Measurements from ENCODE around the gene AHDC1.

AHDC1 gene

DNA sequence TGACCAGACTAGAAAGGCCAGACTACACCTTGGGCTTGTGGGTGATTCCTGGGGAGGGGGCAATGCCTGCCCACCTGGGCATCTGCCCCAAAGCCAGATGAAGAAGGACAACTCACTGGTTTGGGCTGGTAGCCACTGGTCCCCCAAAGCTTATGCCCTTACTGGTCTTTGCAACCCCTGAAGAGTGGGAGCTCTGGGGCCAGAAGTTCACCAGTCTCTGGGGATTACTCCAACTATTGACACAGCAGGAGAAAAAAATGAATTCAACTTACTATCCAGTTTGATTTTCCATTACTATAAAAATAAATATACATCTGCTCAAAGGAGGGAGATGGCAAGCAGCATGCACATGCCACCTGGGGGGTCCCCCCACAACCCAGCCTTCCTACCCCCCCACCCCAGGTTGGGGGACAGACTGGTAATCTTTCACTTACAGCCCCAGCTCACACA, 2.6 kb downstream of the AHDC1 start:
- peak in 1 of 10 donors; percentile 56 for DNase-seq
- intact Hi-C loops (cut with DNase I), result loop anchor here (5.0 kb wide), 2 partner anchors 184 to 369 kb away; partner anchors contain the start of gene WDTC1

DNA sequence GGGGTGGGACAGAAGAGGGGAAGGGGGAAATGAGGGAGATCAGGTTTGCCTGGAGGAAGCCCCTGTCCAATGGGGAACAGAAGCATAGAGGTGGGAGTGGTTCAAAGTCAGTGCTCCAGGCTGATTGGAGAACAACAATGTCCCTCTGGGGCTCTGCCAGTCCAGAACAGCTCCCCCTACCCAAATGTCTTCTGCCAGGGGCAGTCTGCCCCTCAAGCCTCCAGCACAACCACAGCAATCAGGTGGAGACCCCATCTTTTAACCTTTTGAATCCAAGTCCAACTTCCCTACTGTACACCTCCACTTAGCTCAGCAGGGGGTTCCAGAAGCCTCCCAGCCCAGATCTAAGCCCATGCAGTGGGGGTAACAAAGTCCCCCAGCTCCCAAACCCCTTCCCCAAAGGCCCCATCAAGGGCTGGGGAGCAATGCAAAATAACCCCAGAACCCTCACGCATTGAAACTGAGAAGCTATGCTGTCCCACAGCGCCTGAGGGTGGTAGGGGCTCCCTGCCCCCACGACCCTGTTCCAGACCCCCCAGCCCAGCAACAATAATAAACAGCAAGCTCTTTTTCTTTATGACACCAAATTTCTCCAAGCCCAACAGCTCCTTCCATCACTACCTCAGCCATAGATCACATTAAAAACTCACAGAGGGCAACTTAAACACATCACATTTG, 3.3 kb downstream of the AHDC1 start:
- DNase-seq, result peak in 1 of 10 donors; percentile 4
- intact Hi-C loops (cut with DNase I), result loop anchor here (5.0 kb wide), 2 partner anchors 183 to 368 kb away; partner anchors contain the start of gene WDTC1

DNA sequence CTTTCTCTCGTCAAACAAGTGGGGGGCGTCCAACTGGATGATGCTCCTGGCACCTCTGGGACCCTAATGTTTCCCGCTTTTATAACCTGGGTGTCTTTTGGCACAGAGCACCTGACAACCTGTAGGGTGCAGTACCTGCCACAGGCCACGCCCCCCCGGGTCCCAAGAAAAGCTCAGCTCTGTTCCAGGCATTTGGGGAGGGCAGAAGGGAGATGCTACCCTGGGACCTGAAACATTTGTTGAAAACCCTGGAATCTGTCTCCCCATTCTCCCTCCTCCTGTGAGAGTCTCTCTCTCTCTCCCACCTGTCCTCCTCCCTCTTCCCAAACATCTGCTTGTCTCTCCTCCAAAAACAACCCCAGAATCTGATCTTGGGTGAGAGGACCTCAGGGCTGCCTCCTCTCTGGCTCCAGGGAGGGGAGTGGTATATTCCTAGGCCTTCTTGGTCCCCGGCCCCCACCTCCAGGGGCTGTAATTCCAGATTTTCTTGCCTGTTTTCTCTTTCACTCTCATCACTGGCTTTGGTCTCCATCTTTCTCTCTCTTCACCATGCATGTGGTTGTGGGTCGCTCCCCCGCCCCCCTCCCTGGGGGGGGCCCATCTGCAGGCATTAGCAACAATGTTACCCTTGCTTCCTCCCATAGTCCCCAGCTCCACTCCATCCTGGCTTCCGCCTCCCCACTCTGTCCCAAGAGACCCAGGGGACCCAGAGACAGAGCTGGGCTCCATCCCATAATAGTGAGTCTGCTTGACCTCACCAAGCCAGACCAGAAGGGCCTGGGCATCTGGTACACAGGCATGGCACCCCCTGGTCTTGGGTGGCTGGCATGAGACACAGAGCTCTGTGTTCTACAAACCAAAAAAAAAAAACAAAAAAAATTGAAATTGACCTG, 4.1 kb downstream of the AHDC1 start:
- intact Hi-C loops (cut with DNase I), result loop anchor here (5.0 kb wide), 2 partner anchors 183 to 368 kb away; partner anchors contain the start of gene WDTC1
- DNase-seq, result peak in 1 of 10 donors; percentile 69

DNA sequence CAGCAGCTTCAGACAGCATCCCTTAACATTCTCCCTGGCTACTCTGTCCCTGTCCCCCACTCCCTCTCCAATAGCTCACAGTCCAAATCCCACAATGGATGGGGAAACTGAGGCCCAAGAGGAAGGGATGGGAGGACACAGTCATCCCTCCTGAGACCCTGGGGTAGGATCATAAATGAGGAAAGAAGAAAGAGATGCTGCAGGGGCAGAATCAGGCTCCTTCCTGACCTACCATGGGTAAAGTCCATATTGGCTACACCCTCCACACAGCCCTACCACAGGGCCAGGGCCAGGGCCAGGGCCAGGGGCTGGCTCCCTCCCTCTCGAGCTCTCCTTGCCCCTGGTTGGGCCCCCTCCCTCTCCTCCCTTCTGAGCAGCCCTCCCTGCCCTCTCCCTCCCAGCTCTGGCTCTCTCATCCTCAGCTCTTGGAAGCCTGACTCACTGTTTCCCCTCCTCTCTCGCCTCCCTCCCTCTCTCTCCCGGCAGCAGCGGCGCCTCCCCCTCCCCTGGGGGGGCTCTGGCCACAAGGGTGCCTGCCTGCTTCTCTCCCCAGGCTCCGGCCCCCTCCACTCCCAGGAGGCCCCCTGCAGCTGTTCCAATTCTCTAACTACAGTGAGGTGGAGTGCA, 4.9 kb downstream of the AHDC1 start:
- intact Hi-C loops (cut with DNase I), result no loop called here
- peak in 3 of 10 donors; percentile 28 to 92 (median 45) for DNase-seq

DNA sequence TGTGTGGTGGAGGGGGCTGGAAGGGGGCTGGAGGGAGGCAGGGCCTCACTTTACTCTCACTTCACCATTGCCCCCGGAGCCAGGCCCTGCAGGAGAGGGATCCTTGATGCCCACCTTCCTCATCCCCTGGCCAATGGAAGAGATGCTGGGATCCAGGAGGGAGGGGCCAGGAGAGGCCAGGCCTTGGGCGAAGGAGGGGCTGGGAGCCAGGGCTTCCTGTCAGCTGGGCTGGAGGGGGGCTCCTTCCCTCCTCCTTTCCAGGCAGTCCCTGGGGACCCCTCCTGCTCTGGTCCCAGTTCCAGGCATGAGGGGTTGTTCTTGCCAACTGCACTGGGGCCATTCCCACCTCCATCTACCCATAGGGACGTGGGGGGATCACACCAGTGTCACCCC, 5.7 kb downstream of the AHDC1 start:
- DNase-seq, result peak in 1 of 10 donors; percentile 79
- intact Hi-C loops (cut with DNase I), result no loop called here

DNA sequence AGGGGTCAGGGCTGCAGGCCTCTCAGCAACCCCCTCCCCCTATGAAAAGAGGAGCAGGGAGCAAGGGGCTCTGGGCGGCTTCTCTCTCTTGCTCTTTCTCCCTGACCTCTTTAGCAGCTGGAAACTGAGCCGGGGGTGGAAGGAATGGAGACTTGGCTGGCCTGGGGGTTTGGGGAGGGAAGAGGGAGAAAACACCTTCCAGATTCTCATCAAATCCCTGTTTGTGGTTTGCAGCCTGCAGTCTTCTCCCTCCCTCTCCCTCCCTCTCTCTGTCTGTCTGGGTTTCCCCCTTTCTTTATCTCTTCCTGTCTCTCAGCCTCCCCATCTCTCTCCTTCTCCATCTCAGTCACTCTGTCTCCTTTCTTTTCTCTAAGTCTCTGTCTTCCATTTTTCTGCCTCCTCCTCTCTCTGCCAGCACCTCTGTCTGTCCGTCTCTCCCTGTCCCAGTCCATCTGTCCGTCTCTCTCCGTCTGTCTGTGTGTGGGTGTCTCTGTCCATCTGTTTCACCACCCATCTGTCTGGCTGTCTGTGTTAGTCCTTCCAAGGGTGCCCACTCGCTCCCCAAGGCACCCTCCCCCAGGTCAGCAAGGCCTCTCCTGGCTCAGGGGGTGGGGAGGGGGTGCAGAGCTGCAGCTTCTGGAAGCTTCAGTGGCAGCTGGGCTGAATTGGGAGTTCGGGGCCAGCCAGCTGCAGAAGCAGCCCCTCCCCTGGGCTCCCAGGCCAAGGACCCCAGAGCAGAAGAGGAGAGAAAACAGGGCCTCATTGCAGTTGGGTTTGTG, 6.2 kb downstream of the AHDC1 start:
- DNase-seq, result no peak
- intact Hi-C loops (cut with DNase I), result no loop called here

DNA sequence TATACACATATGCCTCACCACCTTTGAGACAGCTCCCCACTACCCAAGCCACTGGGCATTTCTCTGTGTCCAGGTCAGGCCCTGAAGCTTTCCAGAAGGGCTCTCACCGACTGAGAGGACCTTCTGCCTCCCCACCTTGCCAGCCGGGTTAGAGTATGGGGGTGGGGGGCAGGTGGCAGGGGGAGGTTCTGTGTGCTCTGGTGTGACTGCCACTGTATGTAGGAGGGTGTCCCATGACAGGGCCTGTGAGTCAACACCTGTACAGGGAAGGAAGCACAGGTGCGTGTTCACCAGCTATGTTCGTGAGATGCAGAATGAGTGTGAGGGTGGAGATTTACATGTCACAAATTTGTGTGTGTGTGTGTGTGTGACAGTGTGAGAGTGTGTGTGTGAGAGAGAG, 7.0 kb downstream of the AHDC1 start:
- intact Hi-C loops (cut with DNase I), result no loop called here
- no peak for DNase-seq

DNA sequence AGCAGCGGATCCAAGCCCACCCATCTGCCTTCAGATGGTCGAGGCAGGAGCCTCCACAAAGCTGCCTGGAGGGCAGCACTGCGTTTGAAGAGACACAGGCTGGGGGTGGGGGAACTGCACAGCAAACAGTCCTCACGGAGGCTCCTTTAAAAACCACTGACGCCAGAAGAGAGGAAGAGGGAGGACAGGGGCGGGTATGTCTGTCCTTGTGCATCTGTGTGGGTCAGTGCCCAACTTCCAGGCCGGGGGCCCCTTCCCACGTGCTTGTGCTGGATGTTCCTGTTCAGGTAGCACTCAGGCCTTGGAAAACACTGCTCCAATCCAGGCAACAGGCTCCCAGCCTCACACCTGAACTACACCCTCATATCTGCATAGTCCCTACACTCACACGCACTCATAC, 7.7 kb downstream of the AHDC1 start:
- intact Hi-C loops (cut with DNase I), result no loop called here
- DNase-seq, result no peak

DNA sequence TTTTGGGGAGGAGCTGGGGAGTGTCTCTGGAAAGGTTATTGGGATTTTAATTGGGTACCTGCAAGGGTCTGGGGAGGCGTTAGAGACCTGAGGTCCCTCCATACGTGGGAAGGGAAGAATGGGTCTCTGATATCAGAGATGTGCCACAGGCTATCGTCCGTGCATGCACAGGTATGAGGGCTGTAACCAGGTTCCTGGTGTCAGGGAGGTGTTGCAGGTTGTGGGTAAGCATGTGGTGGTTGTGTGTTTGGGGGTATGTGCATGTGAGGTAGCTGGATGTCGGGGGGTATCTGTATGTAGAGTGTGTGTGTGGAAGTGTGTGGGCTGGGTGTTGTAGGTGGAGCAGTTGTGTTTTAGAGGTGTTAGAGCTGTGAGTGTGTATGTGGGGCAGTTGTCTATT, 8.3 kb downstream of the AHDC1 start:
- no peak for DNase-seq
- intact Hi-C loops (cut with DNase I), result no loop called here

DNA sequence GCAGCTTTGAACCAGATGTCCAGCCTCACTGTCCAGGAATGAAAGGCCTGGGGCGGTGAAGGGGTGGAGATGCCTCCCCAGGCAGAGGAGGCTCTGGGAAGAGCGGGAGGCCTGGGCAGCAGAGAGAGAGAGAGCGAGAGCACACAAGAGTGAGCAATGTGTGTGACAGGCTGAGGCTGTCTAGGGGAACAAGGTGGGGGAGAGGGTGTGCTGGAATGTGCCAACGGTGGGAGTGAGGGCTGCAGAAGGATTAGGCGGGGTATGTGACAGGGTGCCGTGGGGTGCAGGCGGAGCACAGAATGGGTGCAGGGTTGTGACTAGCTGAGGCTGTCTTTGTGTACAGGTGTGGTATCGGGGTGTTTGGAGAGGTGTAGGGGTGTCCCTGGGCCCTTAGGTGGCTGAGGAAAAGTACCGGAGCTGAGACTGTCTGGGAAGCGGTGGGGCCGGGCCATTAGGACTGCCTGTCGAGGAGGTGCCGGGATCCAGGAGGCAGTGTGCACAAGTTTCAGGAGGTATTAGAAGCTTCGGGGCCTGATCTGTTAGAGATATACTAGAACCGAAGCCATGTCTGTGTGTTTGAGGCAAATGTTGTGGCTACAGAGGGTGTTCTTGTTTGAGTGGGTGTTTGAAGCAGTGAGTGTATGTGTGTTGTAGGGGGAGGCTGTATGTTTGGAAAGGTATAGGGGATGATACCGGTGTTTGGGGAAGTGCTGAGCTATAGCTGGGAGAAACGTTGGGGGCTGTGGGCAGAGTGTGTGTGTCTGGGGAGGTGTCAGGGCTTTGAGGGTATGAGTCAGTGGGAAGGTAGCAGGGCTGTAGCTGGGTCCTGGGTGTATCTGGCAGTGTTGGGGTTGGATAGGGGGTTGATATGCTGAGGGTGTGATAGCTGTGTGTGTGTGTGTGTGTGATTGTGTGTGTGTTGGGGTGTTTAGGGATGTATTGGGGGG, 9.1 kb downstream of the AHDC1 start:
- intact Hi-C loops (cut with DNase I), result no loop called here
- no peak for DNase-seq

DNA sequence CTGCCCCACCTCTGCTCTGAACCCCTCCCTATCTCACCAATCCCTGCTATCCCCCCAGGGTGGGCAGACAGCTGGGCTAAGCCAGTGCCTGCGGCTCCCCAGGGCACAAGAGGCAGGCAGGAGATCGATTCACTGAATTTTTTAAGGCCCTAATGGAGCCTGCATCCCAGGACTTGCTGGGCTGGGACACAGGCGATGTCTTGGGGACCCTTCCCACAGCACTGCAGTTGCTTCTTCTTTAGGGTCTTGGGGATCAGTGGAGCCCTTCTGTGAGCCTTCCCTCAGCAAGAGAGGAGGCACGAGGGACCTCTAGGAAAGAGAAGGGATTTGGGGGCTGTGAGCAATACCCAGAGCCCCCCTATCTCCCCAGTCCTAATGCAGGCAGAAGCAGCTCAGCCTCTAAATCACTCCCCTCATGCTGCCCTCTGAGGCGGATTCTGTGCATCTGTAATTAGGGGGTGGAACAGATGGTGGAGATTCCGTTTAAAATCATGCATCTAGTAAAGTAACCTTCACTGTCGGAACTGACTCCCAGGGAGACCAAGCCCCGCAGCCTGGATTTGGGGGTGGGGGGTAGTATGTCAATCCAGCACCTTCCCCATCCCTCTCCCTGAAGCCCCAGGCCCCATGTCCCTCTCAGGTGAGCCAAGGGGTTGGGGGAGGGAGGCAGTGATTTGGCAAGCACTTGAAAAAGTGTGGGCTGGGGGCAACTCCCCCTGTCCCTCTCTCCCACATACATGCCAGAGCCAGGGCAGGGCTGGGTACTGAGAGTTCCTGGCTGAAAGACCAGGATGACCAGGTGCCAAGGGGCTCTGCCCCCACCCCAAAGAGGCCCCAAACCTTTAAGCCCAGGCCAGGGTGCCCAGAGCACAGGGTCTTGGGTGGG, 10.0 kb downstream of the AHDC1 start:
- DNase-seq, result no peak
- intact Hi-C loops (cut with DNase I), result no loop called here

DNA sequence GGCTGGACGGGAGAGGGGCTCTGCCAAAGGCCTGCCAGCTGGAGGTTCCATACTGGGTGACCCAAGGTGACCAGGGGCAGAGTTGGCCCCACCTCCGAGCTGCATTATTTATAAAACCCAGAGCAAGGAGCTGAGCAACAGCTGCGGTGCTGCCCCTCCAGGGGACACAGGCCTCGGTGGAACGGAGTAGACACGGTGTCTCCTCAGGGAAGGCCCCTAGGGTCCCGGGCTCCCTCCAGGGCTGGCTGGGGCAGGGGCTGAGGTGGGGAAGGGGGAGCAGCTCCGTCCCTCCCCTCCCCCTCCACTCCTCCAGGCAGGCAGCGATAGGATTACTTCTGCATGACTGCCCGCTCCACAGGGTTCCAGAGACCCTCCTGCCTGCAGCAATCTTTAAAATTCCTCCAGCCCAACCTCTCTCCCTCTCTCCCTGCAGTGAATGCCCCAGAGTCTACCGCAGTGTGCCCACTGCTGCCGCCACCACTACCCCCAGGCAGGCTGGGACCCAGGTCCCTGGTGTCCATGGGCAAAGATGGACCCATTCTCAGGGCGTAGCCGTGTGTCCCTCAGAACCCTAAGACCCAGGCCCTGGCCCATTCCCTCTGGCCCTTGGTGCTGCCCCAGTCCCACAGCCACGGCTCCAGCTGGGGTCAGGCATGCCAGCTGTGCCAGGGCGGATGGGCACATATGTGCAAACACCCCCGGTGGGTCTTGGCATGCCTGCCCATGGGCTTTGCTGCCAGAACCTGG, 10.8 kb downstream of the AHDC1 start:
- intact Hi-C loops (cut with DNase I), result no loop called here
- DNase-seq, result peak in 1 of 10 donors; percentile 81

DNA sequence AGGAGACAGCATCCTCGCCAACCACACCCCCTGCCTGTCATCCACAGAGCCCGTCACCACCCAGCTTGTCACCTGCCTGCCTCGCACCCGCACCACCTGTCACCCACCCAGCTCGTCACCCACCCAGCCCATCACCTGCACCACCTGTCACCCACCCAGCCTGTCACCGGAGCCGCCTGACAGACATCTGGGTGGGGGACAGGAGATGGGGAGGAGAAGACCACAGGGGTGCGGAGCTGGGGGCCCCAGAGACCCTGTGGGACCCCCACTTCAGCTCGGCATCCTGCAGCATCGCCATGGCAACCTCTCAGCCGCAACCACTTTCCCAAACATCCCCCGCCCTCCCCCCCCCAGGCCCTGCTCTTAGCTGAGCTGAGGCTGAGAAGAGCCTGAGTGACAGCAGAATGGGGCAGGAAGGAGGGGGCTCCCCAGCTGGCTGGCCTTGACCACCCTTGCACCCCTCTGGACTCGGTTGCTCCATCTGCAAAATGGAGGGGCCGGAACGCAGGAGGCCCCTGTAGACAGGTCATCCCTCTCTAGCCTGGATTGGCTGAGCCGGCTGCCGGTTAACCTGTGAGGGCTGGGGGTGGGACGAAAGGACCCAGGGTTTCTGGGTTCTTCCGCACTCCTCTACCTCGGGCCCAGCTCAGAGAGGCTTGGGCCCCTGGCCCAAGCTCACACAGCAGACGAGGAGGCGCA, 11.6 kb downstream of the AHDC1 start:
- no peak for DNase-seq
- intact Hi-C loops (cut with DNase I), result no loop called here

DNA sequence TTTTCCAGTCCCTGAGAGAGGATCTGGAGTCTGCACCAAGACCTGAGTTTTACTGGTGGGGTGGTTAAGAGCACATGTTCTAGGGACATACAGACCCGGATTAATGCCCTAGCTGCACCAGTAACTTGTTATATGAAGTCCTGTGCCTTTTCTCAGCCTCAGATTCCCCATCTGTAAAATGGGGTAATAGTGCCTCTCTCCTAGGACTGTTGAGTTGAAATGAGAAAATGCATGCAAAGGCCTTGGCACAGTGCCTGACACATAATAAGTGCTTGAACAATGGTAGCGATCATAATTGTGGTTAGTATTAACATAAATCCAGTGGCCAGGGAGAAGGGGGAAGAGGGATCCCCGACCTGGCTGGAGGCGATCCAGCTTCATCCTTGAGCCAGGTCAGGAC, 12.3 kb downstream of the AHDC1 start:
- intact Hi-C loops (cut with DNase I), result no loop called here
- DNase-seq, result no peak

DNA sequence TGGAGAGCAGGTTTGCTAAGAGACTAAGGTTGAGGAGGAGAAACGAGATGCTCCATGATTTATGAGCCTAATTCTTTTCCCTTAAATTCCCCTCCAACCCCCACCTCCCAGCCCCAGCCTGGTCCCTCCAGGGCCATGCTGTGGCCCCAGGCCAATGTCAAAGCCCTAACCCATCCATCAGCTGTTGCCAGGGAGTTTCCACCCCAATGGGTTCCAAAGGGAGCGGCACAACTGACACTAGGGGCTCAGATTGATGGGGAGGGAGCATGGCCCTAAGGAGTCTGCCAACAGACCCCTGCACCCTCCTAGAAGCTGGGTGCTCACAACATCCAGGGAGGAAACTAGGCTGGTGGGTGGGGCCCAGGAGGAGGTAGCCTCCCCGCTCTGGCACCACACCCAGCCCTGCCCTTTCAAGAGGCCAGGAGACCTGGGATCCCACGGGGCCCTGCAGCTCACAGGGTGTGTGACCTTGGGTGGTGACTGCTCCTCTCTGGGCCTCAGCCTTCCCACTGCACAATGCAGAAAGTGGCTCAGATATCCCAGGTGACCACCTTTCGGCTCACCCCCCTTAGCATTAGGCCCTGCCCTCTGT, 12.9 kb downstream of the AHDC1 start:
- DNase-seq, result no peak
- intact Hi-C loops (cut with DNase I), result no loop called here

DNA sequence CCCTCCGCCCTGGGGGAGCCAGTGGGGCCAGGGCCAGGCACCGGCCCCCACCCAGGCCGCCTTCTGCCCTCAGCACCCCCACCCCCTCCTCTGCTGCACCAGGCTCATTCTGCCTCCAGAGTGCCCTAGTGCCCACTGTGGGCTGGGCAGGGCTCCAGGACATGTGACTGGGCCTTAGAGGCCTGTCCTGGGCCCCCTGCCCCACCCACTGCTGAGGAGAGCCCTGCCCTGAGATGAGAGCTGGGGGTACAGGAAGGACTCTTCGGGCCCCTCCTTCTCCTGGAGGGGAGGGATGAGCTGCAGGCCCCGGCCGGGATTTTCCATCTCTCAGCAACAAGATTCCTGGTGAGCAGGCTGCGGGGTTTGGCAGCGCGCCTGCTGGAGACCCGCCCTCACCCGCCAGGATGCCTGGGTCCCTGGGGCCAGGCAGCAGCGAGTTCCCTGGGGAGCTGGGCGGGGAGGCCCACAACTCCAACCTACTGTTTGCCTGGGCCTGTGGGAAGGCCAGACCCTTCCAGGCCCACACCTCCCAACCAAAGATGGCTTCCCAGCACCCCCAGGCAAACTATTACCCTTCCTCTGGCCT, 14.0 kb downstream of the AHDC1 start:
- peak in 2 of 10 donors; percentile 49 to 85 for DNase-seq
- intact Hi-C loops (cut with DNase I), result no loop called here
